ENCODE results near the gene ZNF234.
"Not testable (repeated sequence)": the region's sequence is repeated elsewhere in the genome, so short reads cannot be mapped to it uniquely, and the experiment has no call there.

ZNF234 gene

DNA sequence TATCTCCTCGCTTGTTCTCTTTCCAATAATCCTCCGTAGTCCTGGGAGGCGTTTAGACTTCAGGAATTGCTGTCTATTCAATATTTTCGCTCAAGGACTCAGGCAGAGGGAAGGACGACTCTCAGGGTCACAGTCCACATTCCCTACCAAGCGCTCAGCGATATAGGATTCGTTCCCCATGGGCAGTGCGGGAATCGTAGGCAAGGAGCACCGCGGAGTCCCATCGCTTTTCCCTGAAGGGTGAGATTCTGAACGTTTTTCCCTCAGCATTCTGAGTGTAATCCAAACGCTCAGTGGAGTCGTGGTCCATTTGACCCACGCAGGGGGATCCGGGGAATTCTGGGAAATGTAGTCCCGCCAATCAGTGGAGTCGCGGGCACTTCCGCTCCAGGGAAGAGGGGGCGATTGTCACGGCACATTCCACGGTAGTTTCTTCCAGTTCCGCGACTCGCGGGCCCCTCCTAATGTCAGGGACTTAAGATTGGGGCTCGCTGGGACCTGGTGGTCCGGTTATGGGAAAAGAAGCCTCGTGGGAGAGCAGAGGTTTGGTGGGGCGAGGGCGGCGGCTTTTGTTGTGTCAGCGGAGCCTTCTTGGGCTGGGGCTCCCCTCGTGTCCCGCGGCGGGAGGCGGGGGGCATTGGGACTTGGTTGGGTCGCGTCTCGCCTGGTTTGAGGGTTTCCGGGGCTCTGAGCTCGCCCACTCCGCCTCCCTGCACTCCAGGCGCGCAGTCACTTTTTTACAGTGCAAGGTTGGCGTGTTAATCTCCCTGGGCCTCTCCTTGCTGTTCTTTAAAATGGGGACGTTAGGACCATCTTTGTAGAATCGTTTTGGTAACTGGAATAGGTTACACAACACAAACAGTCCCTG lies at the start of gene ZNF234:
ZNF234 (plus strand) TSS at position 364 of the 868 bp plus-strand sequence. CDS start 3,079 bp downstream, outside the sequence.
- DNase-seq: peak; percentile 73

GRCh38 chr19:44092108-44092507 lies 49.2 kb upstream of the ZNF234 start:
- DNase-seq: no peak

- peak; percentile 90 for DNase-seq
Measured at GRCh38 chr19:44093931-44094765, 47.2 kb upstream of the ZNF234 start, which contains the start of gene ZNF224. Gene ZNF224 (plus strand): TSS chr19:44094361. CDS start chr19:44097874, 3,513 bp downstream.

- DNase-seq: no peak
Measured at GRCh38 chr19:44107751-44108150, 33.6 kb upstream of the ZNF234 start.

DNA sequence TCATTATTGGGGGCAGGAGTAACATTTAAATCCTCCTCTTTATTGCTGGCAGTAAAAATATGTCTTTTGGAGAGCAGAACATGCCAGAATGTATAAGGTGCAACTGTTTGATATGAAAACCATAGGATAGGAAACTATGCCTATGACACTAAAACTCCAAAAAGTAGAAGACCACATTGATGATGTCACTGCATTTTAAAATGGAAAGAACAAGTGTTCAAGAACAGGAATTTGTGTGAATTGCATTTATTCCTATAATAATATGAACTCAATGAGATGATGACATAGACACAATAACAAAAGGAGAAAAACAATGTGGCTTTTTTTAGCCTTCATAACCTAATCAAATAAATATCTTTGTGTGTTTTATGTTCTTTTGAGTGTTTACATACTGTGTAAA lies 31.9 kb upstream of the ZNF234 start:
- DNase-seq: no peak

- peak; percentile 71 for DNase-seq
Measured at GRCh38 chr19:44111910-44112463, 29.4 kb upstream of the ZNF234 start.

GRCh38 chr19:44112802-44113137 lies 28.6 kb upstream of the ZNF234 start:
- DNase-seq: no peak

GRCh38 chr19:44113138-44113783 lies 28.1 kb upstream of the ZNF234 start, which contains the start of gene ZNF225:
Gene ZNF225 (plus strand): TSS chr19:44113399. CDS start chr19:44115828, 2,429 bp downstream.
- peak; percentile 98 for DNase-seq

DNA sequence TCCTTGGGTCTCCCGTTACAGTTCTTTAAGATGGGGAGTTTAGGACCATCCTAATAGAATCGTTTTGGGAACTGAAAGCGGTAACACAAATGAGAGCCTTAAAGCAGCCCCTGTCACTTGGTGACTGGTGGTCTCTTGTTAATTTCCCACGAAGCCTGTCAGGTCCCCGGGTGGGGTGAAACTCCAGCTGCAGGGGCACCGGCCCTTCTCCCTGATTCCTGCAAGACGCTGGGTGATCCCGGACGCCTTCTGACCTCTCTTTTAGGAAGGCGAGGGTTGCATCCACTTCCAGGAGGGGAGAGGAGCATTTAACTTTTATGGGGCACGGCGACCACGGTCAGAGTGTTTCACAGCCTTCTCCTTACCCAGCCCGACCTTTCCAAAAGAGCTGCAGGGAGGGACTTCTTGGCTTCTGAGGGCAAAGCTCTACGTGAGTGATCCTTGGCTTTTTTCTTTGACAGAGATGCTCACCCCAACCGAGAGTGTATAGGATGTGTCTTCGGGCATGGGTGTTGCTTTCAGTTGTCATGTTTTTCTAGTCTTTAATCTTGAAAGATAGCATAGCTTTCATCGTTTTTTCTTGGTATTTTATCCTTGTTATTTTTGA lies 27.5 kb upstream of the ZNF234 start:
- no peak for DNase-seq

- not testable (repeated sequence) for DNase-seq
Measured at GRCh38 chr19:44121162-44121561, 20.2 kb upstream of the ZNF234 start.

DNA sequence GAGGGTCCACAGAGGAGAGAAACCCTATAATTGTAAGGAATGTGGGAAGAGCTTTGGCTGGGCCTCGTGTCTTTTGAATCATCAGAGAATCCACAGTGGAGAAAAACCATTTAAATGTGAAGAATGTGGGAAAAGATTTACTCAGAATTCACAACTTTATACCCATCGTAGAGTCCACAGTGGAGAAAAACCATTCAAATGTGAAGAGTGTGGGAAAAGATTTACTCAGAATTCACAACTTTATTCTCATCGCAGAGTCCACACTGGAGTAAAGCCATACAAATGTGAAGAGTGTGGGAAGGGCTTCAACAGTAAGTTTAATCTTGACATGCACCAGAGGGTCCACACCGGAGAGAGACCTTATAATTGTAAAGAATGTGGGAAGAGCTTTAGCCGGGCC lies 9.4 kb upstream of the ZNF234 start:
- no peak for DNase-seq

- DNase-seq: no peak
Measured at GRCh38 chr19:44142059-44142433, 692 bp downstream of the ZNF234 start.

GRCh38 chr19:44149776-44150175 lies 8.4 kb downstream of the ZNF234 start:
- DNase-seq: no peak

DNA sequence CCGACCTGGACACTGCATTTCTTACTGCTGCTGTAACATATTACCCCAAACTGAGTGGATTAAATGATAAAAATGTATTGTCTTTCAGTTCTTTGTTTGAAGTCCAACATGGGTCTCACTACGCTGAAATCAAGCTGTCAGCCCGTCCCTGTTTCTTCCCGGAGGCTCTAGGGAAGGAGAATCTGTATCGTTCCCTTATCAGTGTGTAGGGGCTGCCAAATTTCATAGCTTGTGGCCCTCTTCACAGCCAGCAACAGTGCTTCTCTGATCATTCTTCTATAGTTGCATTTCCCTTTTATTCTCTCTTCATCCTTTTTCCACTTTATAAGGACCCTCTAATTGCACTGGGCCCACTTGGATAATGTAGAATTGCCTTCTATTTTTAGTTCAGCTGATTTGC lies 10.1 kb downstream of the ZNF234 start:
- no peak for DNase-seq

- DNase-seq: no peak
Measured at GRCh38 chr19:44156475-44156874, 15.1 kb downstream of the ZNF234 start.

DNA sequence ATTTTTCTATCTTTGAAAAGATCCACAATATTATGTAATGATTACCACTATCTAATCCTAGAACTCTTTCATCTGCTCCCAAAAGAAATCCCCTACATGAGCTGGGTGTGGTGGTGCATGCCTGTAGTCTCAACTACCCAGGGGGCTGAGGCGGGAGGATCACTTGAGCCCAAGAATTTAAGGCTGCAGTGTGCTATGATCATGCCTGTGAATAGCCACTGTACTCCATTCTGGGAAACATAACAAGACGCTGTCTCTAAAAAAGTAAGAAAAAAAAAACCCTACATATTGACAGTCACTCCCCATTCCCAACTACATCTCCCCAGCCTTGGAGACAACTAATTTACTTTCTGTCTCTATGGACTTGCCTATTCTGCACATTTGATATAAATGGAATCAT lies 22.4 kb downstream of the ZNF234 start:
- no peak for DNase-seq

DNA sequence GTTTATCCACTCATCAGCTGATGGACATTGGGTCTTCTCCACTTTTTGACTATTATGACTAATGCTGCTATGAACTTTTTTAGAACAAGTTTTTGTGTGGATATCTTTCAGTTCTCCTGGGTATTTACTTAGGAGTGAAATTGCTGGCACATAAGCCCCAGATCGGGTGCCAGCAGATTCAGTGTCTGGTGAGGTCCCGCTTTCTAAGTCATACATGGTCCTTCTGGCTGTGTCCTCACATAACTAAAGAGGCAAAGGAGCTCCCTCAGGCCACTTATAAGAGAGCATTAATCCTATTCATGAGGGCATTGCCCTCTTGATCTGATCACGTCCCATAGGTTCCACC lies 22.9 kb downstream of the ZNF234 start:
- DNase-seq: no peak

DNA sequence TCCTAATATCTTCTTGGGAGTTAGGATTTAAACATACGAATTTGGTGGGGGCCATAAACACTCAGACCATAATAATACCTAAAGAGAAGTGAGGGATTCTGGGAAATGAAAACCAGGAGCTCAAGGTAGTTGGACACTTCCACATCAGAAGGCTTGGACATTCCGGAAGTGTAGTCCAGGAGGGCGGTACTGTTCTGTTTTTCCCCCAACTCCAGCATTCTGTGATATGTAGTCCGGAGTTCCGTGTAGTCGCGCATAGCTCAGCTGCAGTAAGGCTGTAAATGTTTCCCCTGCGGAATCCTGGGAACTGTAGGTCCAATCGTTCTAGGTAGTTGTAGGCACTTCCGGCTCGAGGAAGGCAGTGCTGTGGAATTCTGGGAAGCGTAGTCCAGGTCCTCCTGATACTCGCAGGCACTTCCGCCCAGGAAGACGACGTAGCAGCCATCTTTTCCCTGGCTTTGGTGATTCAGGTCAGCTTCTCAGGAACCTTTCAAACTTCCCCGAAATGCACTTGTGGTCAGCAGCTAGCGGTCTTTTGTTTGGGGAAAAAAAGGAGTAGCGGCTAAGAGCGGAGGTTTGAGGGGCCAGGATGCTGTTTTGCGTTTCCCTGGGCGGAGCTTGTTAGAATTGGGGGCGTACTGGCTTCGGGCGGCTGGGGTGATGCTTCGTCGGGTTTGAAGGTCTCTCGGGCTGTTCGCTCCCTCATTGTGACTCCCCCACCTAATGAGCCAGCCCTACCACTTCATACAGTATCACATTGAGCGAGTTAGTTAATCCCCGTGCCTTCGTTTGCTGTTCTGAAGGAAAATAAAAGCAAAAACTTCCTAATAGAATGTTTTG lies 23.5 kb downstream of the ZNF234 start, which contains the start of gene ZNF226:
ZNF226 (plus strand) TSS at position 428 of the 840 bp plus-strand sequence. CDS start 4,981 bp downstream, outside the sequence.
- DNase-seq: peak; percentile 100

DNA sequence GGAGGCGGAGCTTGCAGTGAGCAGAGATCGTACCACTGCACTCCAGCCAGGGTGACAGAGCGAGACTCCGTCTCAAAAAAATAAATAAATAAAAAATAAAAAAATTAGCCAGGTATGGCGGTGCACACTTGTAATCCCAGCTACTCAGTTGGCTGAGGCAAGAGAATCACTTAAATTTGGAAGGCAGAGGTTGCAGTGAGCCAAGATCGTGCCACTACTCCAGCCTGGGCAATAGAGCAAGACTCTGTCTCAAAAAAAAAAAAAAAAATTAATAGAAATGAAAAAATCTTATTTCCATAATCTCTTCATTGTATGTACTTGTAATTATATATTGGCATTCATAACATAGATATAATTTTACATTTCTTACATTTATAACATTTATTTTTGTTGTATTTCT lies 29.3 kb downstream of the ZNF234 start:
- not testable (repeated sequence) for DNase-seq

GRCh38 chr19:44176590-44176989 lies 35.2 kb downstream of the ZNF234 start:
- no peak for DNase-seq

DNA sequence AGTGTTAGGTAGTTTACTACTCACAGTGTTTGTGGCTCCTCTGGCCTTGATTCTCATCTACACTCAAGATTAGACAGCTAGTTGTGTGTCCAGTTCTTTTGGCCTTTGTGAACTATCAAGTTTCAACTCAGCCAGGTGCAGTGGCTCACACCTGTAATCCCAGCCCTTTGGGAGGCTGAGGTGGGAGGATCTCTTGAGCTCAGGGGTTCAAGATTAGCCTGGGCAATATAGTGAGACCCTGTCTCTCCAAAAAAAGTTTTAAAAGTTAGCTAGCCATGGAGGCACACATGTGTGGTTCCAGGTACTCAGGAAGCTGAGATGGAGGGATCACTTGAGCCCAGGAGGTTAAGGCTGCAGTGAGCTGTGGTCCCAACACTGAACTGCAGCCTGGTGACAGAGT lies 39.6 kb downstream of the ZNF234 start:
- DNase-seq: no peak
